Measurements from ENCODE around the gene PACSIN1.

The PACSIN1 gene

GRCh38 chr6:34565722-34566137, 99.9 kb downstream of the PACSIN1 start:
- DNase-seq, result peak; percentile 8

GRCh38 chr6:34566830-34567546, 101.1 kb downstream of the PACSIN1 start:
- DNase-seq, result no peak

GRCh38 chr6:34568341-34569201, 102.7 kb downstream of the PACSIN1 start:
- DNase-seq, result no peak

GRCh38 chr6:34569361-34569973, 103.6 kb downstream of the PACSIN1 start:
- DNase-seq, result no peak

- no peak for DNase-seq
Measured at GRCh38 chr6:34570066-34570833, 104.4 kb downstream of the PACSIN1 start.

- no peak for DNase-seq
Measured at GRCh38 chr6:34571388-34571787, 105.5 kb downstream of the PACSIN1 start.

- DNase-seq, result no peak
Measured at GRCh38 chr6:34572021-34572420, 106.1 kb downstream of the PACSIN1 start.

GRCh38 chr6:34572585-34572984, 106.7 kb downstream of the PACSIN1 start:
- DNase-seq, result no peak

- no peak for DNase-seq
Measured at GRCh38 chr6:34573567-34574183, 107.8 kb downstream of the PACSIN1 start.

GRCh38 chr6:34574647-34575293, 108.9 kb downstream of the PACSIN1 start:
- no peak for DNase-seq

GRCh38 chr6:34575326-34575725, 109.5 kb downstream of the PACSIN1 start:
- no peak for DNase-seq

- no peak for DNase-seq
Measured at GRCh38 chr6:34576286-34576955, 110.5 kb downstream of the PACSIN1 start.

GRCh38 chr6:34578445-34579262, 112.8 kb downstream of the PACSIN1 start:
- DNase-seq, result no peak

- no peak for DNase-seq
Measured at GRCh38 chr6:34580707-34581560, 115.1 kb downstream of the PACSIN1 start.

- DNase-seq, result no peak
Measured at GRCh38 chr6:34581561-34581920, 115.7 kb downstream of the PACSIN1 start.

- DNase-seq, result no peak
Measured at GRCh38 chr6:34583461-34583860, 117.6 kb downstream of the PACSIN1 start.

GRCh38 chr6:34583861-34584604, 118.2 kb downstream of the PACSIN1 start:
- DNase-seq, result no peak

GRCh38 chr6:34584694-34585093, 118.8 kb downstream of the PACSIN1 start:
- no peak for DNase-seq
